ENCODE results near the gene FMNL2.
A peak's percentile ranks its signal among the peaks of the same experiment; 100 is the strongest.
"Not testable (repeated sequence)": the region's sequence is repeated elsewhere in the genome, so short reads cannot be mapped to it uniquely, and the experiment has no call there.

FMNL2 gene

DNA sequence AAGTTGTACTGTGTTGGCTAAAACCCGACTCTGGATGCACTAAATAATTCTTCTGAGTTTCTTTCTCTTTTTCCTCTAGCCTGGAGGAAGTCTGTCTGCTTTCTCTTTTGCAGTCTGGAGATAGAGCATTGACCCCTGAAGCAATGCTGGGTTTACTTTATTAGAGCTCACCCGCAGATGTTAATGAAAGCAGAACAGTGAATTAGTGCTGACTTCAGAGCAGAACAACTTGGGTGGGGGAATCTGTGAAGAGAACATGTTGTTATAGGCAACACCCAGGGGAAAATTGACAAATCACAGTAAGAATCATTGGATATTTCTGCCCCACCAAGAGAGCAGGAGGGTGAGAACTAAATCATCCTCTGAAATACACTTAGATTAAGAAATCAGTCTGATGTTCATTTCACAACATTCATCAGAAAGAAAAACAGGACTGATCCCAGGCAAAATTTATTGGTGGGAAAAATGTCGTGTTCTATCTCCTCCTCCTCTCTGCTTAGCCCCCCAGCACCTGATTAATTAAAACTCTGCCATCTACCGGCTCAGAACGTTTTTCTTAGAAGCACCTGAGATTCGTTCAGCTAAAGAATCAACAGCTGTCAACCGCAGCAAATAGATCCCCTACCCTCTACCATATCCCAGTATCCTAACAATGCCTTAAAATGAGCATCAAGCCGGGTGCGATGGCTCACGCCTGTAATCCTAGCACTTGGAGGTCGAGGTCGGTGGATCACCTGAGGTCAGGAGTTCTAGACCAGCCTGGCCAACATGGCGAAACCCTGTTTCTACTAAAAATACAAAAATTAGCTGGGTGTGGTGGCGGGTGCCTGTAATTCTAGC, 165.1 kb downstream of the FMNL2 start:
- DNase-seq: no peak

DNA sequence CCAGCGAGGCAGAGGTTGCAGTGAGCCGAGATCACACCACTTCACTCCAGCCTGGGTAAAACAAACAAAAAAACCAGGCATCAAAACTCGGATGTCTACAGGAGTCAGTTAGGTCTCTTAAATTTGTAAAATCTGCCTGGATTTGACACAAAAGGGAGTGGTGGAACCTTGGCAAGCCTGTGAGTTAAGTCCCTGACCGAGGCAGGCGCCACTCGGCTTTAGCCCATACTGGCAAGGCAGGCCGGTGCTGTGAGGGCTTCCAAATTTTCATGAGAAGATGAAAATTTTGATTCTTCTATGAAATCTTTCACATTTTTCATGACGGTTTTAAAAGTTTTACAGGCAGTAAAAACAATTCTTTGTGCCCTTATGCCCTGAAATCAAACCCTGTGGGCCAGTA, 165.8 kb downstream of the FMNL2 start:
- no peak for DNase-seq

- no peak for DNase-seq
These were observed 166.7 kb downstream of the FMNL2 start for GRCh38 chr2:152501666-152502065.

GRCh38 chr2:152504618-152505017, 169.6 kb downstream of the FMNL2 start:
- DNase-seq: no peak

DNA sequence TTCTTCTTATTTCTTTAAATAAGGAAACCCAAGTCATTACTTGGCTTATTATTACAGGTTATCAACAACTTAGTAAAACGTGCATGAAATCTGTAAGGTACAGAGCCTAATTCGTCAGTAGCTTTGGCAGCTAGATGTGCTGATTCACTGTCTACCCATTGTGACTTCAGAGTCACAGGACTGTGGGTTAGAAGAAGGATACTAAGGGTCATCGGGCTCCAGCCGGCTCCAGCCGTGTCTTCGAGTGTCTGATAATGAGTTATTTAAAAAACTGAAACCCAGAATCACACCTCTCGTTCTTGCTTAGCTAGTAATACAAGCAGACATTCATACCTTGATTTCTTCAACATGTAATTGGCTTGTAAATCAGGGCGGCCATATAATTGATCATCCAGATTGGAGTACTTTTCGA, 170.5 kb downstream of the FMNL2 start:
- DNase-seq: no peak

DNA sequence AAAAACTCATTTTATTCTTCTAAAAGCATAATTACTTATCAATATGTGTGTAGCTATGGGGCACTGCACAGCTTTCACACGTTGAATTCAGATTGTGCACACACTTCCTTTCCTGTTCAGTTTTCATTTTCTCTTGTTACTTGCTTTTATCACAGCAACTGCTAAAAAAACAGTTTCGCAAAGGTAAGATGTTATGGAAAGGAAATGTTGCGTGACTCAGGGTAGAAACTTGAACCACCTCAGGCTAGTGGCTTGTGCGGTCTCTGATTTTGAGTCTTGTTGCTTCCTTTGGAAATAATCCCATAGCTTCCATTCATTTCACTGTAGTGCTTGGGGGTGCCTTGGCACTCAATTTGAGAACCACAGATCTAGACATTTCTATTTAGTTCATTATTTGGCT, 171.9 kb downstream of the FMNL2 start:
- DNase-seq: no peak

GRCh38 chr2:152507907-152508306, 172.9 kb downstream of the FMNL2 start:
- no peak for DNase-seq

DNA sequence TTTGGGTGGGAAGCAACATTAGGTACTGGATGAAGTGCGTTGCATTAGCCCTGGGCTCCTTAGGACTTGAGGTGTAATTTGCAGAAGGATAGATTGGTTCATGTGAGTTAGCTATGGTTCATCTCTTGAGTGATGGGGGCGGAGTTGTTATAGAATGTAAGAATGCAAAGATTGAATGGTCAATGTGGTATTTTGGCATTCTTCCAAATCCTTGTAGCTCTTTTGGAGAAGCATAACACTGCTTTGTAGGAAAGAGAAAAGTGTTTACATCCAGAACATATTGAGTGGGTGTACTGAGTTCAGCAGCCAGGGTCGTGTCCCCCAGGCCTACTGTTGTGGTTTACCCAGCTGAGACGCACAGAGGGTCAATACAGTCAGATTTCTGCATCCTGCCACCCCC, 173.5 kb downstream of the FMNL2 start:
- peak; percentile 21 for DNase-seq

- no peak for DNase-seq
These were observed 175.0 kb downstream of the FMNL2 start for GRCh38 chr2:152509772-152510491.

DNA sequence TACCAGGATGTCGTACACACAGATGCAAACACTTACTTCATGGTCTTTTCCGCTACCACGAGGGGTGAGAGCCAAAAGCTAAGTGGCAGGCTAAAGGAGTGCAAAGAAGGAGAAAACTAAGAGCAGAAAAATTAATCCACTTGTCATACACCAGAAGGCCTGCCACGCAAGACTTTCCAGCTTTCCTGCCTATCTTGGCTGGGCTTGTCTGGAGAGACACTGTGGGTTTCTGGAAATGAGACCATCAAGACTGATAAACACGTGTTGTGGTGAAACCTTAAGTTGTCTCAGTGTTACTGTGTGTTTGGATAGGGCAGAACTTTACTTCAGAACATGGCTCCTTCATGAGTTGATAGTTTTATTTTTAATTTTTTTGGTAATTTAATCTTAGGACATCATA, 175.6 kb downstream of the FMNL2 start:
- no peak for DNase-seq

GRCh38 chr2:152511981-152512380, 177.0 kb downstream of the FMNL2 start:
- no peak for DNase-seq

GRCh38 chr2:152513029-152513428, 178.1 kb downstream of the FMNL2 start:
- DNase-seq: no peak

- peak; percentile 18 for DNase-seq
These were observed 178.7 kb downstream of the FMNL2 start for GRCh38 chr2:152513681-152514080.

DNA sequence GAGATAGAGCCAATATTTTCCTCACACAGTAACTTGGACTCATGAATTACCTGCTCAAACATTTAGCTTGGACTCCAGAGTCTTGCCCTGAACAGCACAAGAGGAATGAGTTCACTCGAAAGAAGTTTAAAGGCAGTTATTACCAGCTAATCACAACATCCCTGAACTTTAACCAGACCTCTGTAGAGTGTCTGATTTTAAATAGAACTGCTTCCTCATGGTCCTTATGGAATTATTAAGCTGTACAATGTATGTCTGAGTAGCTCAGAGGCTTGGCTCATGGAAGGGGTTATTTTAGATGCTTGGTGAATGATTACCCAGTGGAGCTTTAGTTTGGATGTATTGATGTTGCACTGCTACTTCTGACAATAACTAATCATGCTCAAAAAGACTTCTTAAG, 183.1 kb downstream of the FMNL2 start:
- no peak for DNase-seq

DNA sequence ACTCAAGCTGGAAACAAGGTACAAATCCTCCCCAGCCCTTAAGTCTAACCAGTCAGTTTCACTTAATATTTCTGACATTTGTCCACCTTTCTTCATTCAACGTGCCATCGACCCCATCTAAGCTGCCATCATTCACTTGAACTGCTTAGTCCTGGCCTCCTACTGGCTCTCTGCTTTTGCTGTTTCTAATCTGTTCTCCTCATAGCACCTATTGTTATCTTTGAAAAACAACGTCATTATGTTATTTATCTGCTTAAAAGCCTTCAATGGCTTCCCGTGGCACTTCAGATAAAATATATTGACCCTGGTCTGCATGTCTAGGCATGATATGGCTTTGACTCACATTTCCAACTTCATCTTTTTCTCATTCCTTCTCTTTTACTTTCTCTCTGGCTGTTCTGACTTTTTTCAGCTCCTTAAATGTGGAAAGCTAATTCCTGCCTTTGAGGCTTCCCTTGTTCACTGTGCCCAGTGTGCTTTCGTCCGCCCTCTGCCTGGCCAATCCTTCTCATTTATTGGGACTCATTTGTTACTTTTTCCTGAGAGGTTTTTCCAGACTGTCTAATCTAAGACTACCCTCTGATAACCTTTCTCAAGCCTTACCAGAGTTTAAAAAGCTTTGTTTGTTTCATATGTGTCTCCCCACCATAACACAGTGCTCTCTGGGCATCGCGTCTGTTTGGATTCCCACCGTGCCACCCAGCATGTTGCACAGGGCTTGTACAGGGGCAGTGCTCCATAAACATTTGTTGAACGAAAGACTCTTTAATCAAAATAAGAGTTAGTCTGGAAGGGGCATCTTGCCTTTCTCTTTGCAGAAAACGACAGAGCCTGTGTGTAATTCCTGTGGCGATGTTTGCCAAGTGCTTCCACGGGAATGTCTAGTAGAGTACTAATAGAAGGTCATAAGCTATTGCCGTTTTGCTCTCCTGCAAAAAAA, 183.9 kb downstream of the FMNL2 start:
- DNase-seq: no peak

DNA sequence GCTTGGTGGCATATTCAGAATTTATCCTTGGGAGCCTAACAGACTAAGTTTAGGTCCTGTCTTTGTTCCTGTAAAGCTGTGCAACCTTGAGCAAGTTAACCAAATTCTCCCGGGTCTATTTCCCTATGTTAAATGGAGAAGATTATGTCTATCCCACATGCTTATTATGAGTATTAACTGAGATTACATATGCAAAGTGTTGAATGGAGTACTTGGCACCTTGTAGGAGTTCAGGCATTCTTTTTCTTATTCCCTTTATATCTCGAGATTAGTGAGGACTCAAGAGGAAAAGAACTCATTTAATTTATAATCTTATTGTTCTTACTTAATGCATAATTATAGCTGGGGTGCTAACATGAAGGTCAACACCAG, 184.6 kb downstream of the FMNL2 start:
- DNase-seq: no peak

GRCh38 chr2:152520759-152521158, 185.8 kb downstream of the FMNL2 start:
- DNase-seq: no peak

DNA sequence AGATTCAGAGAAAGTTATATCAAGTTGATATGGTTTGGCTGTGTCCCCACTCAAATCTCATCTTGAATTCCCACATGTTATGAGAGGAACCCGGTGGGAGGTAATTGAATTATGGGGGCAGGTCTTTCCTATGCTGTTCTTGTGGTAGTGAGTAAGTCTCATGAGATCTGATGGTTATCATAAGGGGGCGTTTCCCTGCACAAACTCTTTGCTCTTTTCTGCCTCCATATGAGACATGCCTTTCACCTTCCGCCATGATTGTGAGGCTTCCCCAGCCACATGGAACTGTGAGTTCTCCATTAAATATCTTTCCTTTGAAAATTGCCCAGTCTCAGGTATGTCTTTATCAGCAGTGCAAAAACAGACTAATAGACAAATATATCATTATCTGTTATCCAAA, 187.5 kb downstream of the FMNL2 start:
- DNase-seq: not testable (repeated sequence)

GRCh38 chr2:152523091-152523490, 188.1 kb downstream of the FMNL2 start:
- DNase-seq: no peak

GRCh38 chr2:152525277-152525838, 190.4 kb downstream of the FMNL2 start:
- peak; percentile 81 for DNase-seq

GRCh38 chr2:152529420-152530115, 194.6 kb downstream of the FMNL2 start:
- DNase-seq: no peak

DNA sequence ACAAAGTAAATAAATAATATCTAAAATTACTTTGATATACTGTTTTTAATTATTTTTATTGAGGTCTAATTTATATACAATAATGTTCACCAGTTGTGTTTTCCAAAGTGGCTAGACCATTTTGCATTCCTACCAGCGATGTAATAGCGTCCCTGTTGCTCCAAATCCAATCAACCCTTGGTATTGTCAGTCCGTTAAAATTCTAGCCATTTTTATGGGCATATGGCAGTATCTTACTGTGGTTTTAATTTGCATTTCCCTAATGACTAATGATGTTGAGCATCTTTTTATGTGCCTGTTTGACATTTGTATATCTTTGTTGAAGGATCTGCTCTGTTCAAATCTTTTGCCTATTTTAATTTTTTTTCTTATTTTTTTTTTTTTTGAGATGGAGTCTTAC, 197.3 kb downstream of the FMNL2 start:
- no peak for DNase-seq
